CD4-positive, alpha-beta T cell treated with Interleukin-10 for 1 hour (primary cell): ENCODE results near the gene TMPRSS13.
A peak's percentile ranks its signal among the peaks of the same experiment; 100 is the strongest.

Experiments
- DNase-seq: peaks from one replicate; pipeline ENCODE4 v3.0.0-alpha.2; 2020

Gene TMPRSS13

DNA sequence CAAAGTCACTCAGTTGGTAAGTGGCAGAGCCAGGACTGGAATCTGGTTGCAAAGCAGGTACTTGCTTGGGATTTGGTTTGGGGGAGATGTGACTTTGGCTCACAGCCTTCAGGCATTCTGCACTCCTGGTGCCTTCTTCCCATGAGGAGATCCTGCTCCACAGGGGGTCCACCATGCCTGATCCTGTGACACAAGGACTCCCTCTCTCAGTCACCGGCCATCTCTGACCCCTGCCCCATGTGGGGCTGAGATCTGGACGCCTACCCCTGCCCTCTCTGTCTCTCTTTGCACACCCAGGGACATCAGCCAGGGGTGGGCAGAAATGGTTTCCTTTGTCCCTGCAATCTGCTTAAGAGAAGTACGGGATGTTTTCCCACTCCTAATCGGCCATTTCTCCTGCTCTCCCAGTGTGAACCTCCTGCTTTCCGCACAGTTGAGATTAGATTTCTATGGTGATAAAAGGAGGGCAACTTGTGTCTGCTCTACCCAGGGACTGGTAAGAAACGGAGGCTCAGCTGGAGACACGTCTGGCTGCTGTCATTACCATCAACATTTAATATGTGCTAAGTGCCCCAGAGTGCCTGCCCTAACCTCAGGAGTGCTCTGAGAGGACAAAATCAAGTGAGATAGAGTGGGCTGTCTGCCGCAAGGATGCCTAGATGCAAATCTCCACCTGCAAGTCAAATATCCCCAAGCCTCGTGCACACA lies 41.6 kb downstream of the TMPRSS13 start:
- DNase-seq: no peak

DNA sequence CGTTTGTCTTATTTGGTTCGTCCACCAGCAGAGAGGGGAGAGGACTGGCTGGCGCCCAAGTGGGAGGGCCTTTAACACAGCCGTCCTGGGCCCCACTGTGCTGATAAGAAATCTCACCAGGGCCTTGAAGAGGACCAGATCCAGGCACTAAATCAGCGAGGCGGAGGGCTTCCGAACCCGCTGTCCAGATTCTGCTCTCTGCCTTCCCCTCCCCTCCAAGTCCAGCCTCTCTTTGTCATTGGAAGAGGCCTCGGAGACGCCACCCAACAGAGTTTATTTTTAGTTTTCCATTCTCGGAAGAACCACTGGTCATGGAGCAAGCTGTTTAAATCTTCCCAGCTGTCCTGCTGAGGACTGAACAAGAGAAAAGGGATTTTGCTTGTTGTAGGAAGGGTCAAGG lies 43.4 kb downstream of the TMPRSS13 start:
- DNase-seq: no peak

DNA sequence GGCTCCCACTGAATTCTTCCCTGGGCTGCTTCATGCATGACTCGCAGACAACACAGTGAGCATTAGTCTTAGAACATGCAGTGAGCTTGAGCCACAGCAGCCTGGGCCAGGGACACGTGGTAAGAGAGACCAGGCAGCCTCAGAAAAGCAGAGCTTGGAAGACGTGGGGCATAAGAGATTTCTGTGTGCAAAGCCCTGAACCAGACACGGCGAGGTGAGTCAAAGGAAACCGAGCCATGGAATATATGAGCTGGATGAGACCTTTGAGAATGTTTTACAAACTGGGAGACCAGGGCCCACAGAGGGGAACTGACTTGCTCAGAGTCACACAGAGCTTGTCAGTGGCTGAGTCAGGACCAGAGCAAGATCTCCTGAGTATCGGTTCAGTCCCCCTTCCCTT lies 44.2 kb downstream of the TMPRSS13 start:
- DNase-seq: no peak

DNA sequence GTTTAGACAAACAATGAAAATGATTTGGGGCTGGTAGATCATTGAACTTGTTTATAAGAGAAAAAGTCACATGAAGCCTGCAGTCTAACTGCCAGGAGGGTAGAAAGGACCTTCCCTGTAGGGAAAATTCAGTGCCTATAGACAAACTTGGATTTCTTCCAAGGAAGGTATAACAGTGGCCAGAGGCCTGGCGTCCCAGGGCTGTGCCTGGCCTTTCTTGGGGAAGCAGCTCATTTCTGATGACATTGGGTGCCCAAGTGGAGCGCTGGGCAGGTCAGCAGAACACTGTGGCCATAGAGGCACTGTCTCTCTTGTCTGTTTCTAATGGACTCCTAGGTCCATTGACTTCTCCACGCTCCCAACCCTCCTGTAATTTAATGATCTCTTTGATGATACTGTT lies 46.1 kb downstream of the TMPRSS13 start:
- no peak for DNase-seq

DNA sequence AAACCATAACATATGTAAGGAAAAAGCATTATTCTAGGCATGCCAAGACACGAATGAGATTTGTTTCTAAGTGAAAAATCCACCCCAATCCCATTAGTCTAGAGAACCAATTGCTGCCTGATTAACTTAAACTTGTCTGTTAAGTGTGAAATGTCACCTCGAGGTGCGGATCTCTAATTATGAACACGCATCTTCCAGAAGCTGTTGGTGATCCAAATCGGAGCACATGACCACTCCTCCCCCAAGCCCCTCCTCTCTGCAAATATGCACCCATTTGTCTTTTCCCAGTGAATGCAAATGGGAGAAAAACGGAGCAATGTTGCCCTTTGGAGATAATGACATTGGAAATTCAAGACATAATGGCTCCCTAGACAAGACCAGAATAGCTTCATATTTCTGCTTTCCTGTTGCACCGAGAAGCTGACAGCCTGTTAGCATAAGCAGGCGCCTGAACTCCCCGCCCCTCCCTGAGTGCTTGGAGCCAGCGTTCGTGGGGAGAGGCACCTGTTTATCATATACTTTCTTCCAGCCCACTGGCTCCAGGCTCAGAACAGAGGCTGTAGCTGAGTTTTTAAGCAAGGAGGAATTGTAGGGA lies 46.8 kb downstream of the TMPRSS13 start:
- no peak for DNase-seq

DNA sequence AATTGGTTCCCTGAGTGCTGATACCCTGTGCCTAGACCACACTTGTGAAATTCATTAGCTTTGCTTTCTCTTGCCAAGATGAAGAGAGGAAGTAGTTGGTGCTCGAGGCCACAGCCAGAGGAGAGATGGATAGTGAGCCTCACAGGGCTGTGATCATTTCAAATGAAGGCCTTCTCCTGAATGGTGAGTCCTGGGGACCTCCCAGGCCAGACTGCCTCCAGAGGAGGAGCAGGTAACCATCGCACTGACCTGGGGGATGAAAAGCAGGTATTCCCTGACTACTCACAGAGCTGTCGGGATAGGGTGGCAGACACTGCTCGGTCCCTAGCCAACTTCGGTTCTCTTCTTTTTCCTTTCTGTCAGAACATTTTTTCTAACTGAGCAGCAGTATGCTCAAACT lies 48.0 kb downstream of the TMPRSS13 start:
- DNase-seq: no peak

DNA sequence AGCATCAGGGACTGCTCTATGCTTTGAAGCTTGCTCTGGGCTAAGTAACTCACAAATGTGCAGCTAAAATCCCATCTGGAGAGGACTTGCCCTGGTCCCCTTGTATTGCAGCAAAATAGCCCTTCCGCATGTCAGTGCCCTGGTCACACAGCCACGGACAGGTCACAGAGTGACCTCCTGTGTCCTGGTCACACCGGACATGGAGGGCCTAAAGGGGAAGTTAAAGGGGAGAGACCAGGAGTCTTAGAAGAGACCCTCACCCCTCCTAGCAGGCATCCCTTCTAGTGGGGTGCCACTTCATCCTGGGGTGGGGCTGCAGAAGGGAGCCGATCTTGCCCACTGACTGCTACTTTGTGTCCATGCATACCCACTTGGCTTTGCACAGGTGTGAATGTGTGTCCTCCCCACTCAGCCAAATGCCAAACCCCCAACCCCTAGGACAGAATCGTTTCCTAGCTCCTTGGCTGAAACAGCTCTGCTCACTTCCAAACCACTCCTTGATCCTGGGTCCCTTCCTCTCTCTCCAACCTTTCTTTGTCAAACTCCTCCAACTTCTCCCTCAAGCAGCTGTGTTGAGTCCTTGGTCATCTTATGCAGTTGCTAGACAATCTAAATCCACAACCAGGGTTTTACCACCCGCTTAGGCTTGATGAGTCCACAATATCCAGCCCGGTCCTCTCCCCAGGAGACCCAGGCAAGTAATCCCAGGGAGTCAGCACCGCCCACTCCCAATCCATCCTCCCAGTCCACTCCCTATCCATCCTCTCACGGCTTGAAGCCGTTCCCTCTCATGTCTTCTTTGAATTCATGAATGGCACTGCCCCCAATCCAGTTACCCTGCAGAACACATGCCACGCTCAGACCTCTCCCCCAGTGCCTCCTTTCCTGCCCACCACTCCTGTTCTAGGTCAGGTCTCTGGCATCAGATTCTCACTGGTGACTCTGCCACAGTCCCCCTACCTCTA lies 49.4 kb downstream of the TMPRSS13 start:
- no peak for DNase-seq

DNA sequence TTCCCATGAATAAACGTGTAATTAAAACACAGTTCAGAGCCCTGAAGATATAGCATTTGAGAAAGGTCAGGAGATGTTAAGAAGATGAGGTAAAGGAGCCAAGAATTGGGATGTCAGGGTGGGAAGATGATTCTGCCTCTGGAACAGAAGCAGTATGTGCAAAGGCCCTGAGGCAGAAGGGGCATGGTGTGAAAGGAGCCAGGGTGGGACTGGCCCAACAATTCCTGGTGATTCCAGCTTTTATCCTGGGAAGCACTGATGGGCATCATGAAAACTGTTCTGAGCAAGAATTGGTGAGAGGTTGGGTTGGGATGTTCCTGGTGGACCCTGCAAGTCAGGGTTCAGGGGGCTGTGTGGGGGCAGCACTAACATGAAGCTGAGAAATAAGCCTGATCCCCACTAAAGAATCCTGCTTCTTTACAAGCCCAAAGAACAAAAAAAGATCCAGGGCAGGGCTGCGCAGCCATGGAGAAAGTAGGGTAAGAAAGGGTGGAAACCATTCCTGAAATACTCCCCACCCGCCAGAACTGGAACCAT lies 50.2 kb downstream of the TMPRSS13 start:
- DNase-seq: no peak

DNA sequence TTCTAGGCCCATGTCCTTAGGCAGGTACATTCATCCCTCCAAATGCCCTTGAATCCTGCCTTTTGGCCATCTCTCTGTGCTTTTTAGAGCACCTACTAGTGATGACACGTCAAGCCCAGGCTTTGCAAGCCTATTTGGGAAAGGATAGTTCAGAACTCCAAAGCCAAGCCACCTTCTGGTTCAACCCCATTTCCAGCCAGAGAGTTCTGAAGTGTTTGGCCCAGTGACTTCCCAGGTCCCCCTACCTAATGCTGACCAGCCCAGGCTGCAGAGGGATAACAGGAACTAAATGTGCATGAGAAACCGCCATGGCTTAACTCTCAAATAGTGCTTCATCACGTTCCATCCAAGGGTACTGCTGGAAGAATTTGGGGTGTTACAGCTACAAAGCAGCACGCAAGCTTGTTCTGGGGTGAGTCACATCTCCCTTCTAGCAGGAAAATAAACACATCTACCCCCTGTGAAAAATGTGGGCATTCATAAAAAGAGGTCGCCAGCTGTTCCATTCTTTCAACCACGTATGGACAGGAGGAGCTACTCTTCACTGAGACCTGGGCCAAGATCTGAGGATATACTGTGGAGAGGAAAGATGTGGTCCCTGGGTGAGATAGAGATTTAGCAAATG lies 50.8 kb downstream of the TMPRSS13 start:
- no peak for DNase-seq

DNA sequence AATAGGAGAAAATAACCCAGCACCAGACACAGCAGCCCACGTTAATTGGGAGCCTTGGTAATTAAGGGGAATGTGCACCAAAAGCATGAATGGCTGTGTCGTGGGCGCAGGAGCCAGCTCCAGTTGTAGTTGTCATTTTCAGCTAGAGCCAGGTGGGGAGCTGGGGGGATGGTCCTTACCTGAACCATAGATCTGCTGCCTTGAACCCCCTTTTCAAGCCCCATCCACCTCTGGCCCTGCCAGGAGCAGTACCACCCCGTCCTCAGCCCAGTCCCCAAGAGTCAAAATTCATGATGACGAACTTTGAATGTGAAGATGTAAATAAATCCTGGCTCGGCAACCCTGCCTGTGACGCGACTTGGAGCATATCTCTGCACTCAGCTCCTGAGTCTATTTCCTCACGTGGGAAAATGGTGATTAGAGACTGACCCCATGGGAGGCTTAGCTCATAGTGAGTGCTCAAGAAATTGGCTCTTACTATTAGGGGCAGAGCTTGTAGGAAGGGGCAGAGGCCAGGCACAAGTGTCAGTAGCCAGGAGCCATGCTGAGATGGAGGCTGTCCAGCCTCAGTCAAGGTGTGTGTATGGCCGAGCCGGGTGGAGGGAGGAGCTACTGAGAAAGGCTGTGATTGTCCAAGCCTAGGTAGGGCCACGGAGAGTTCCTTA lies 52.0 kb downstream of the TMPRSS13 start:
- no peak for DNase-seq

DNA sequence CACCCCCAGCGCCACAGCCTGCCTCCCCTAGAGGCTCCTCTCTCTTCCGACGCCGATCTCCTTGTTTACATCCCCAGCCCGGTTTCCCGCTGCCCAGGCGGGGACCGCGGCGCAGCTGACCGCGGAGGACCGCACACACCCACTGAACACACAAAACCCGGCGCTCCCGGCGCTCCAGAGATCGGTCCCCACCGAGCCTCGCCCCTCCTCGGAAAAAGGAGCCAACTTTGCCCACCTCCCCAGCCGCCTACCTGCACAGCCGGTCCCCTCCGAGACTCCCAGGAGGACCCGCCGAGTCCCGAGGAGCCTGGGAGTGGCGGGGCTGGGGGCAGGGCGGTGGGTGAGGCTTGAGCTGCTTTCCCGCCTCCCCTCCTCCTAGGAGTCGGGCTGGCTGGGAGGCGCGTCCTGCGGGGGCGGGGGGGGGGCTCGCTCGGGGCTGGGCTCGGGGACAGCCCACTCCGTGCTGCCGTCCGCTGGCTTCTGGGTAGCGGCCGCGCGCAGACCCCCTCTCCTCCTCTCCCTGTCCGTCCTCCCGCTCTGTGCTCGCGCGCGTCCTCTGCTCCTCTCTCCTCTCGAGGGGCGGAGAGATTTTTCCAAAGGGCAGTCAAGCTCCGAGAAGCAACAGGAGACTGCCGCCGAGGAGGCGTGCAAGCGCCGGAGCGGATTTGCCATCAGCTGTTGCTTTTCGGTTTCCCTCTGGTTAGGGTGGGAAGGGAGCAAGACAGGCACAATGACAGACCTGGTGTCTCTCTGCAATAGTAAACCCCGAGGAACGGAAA lies 52.7 kb downstream of the TMPRSS13 start, which contains the start of gene FXYD6:
Gene FXYD6, minus strand, starts transcription at position 318 of the 779 bp plus-strand sequence. CDS start 33,882 bp downstream, outside the sequence.
- DNase-seq: no peak

DNA sequence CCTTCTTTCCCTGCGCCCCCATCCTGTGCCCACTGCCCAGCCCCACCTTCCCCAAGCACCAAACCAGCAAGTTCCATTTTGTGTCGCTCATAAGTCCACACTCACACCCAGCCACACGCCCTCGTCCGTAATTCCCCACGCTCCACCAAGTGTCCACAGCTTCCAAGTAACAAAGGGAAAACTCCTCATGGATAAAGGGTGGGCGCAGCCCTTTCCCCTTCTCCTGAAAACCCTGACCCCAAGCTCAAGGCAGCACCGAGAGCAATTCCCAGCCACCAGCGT lies 53.2 kb downstream of the TMPRSS13 start:
- DNase-seq: no peak

DNA sequence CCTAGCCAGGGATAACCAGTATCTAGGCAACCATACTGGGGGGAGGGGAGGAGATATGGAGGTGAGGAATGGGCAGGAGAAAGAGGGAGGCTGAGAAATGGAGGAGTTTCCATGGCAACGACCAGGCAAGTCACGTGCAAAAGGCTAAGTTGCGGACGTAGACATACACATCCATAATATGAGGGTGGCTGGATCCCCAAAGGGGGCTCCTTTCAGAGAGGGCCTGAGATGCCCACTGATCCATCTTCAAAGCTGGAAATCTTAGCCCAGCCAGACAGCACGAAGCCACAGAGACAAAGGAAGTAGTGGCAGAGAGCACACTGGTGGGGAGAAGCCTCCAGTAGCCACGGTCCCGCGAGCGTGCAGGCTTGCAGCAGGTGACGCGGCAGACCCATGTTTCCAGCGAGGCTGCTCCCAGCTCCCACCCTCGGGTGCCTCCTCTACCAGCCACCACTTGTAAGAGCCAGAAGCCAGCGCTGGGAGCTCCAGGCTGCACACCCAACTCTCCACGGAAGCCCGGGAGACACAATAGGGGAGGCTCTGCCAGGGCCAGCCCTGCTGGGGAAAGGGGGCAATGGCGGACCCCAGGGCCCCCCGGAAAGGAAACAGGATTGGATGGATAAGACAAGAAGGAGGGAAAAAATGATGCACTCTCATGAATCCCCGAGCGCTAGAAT lies 53.7 kb downstream of the TMPRSS13 start:
- peak; percentile 21 for DNase-seq

DNA sequence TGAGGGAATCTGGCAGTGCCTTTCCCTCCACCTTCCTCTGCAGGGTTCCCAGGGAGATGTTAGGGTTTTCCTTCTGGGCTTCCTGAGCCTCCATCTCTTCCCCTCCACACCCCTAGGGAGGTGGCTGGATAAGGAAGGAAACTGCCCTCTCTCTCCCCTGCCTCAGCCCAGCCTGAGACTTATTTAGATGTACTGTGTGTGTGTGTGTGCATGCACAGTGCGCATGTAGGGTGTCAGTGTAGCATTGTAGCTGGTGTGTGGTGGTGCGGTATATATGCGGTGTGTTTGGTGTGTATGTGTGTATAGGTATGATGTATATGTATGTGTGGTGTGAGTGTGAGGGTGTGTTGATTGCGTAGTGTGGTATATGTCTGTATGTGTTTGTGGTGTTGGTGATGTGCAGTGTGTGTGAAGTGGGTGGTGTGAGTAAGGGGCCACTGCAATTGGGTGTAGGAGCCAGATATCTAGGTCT lies 54.3 kb downstream of the TMPRSS13 start:
- DNase-seq: no peak

DNA sequence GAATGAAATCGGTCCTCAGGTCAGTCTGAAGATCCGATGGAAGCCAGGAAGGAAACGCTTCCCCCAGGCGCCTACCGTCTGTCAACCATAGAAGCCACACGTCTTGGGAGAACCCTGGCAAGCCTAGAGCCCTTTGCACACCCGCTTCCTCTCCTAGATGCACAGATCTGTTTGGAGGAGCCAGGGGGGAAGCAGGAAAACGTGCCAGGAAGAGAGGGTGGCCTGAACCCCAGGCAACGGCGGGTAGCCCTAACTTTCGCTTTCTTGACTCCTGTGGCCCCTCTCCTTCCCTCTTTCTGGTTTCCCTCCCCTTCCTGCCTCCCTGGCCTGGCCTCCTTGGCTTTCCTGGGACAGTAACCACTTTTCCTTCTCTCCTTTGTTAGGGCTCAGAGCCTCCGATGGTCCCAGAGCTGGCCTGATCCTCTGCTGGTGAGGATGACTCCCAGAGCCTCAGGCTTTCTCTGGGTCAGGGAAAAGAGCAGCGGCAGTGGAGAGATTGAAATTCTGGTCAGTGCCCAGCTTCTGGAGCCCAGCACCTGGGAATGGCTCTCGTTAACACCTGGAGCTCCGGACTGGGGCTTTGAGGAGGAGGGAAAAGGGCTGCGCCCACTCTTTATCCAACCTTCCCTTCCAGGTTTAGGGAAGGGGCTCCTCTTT lies 54.8 kb downstream of the TMPRSS13 start:
- no peak for DNase-seq

DNA sequence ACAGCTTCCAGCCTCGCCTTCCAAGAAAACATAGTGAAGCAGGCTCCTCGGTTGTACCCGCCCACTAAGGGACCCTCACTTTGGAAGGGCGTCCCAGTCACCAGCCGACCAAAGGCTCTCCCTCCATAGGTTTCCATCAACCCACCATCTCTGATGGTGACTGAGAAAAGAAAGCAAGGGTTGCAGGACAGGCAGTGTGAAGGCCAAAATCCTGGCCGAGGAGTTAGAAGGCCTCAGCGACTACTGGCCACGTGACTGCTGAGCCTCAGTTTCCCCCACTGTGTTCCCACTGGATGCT lies 55.4 kb downstream of the TMPRSS13 start:
- DNase-seq: no peak

DNA sequence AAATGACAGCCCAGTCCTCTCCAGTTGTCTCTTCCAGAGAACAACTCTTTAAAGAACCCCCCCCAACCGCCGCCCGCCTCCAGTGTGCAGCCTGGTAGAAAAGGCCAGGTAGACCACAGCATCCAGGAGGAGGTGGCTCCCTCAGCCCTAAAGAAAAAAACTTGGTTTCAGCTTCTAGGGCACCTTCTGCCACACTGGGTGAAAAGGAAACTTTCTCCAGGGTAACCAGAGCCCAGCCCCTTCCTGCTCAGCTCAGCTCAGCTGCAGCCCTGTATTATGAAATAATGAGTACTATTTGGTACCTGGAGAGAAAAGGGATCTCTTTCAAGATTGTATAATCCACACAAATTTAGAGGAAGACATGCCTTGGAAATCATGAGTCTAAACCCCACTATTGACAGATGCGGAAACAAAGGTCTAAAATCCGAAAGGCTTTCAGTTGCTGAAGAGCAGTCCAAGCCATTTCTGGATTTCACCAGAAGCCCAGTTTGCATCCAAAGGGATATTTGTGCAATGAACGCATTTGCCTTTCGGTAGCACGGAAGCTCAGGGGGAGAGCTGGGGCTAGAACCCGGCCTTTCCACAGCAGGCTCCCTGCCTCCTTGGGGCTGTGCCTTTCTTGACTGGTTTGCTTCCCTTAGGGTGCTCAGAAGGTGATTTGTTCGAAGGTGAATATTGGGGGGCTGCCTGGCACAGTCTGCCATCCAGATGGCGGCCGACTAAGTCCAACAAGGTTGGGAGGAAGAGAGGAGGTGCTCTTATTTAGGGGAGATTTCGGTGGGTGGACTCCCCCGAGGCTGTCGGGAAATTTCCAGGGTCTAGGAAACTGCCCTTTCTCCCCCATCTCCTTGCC lies 56.0 kb downstream of the TMPRSS13 start:
- no peak for DNase-seq

DNA sequence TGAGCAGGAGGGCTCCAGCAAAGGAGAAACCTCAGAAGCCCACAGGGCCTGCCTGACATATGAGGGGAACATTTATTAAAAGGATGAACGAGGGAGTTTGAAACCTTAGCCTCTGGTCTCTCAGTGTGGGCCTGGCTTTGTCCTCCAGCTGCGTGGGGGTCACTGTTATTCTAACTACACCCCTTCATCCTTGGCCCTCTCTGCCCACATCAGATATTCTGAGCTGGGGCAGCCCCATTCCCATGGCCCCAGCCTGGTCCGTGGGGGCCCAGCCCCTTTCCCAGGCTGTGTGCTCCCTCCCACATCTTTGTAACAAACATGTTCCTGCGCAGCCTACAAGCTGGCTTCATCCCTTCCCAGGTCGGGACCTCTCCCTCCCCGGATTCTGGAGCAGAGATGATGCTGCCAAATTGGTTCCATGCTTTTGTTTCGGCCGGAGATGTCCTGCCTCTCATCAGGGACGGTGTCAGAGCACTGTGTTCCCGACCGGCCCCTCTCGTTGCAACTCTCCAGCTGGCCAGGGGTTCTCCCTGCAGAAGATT lies 56.7 kb downstream of the TMPRSS13 start:
- no peak for DNase-seq

DNA sequence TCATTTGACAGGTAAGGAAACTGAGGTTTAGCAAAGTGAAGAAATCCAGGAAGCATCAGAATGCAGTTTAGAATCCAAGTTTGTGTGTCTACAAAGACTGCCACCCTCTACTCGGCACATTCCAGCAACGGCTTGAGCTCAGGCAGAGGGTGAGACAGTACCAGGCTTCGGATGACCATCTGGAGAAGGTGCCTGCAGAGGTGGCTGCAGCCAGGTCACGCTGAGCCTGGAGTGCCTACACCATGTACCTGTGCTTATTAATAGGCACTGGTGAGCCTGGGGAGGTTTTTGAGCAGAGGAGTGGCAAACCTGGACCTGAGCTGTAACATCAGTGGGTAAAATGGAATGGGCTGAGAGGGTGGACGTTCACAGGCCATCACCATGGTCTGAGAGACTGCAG lies 57.4 kb downstream of the TMPRSS13 start:
- no peak for DNase-seq
